Astrocyte (in vitro differentiated cells and primary cell): ENCODE results near the gene ZNF480. TPM values are rescaled to one million over a fixed set of nuclear protein-coding genes. Genes with fewer than 3 reads are reported as not detected.
"Not testable (repeated sequence)": the region's sequence is repeated elsewhere in the genome, so short reads cannot be mapped to it uniquely, and the experiment has no call there.

ENCODE experiments used
- DNase-seq: peaks from one replicate; pipeline ENCODE4 v3.0.0-alpha.2; 2010; ENCODE audit warnings: low read depth
- FAIRE-seq: peaks from 2 replicates; lab custom pipeline; 2011; peaks lifted over from hg19 to GRCh38; lab: Jason Lieb, UNC
- H2AFZ ChIP-seq: 2 replicates; pipeline ENCODE4 v1.6.0; 2012; ENCODE audit warnings: low read depth, low read length, inconsistent platforms
- H3K27ac ChIP-seq: 2 replicates; pipeline ENCODE4 v1.5.1; 2011; ENCODE audit warnings: low read depth, low read length, inconsistent platforms
- H3K27me3 ChIP-seq: 2 replicates; pipeline ENCODE4 v1.6.0; 2011; ENCODE audit warnings: low read length, inconsistent platforms; ENCODE audit not compliant: insufficient read depth
- H3K36me3 ChIP-seq: 2 replicates; pipeline ENCODE4 v1.5.1; 2011; ENCODE audit warnings: low read length, inconsistent platforms; ENCODE audit not compliant: insufficient read depth
- H3K4me1 ChIP-seq: 2 replicates; pipeline ENCODE4 v1.5.1; 2011; ENCODE audit warnings: low read length, inconsistent platforms; ENCODE audit not compliant: insufficient read depth
- H3K4me2 ChIP-seq: 2 replicates; pipeline ENCODE4 v1.6.0; 2012; ENCODE audit warnings: low read length, inconsistent platforms
- H3K4me3 ChIP-seq: 2 replicates; pipeline ENCODE4 v1.5.1; 2011; ENCODE audit warnings: low read depth, mild to moderate bottlenecking, low read length, inconsistent platforms; ENCODE audit not compliant: insufficient read depth
- H3K79me2 ChIP-seq: 2 replicates; pipeline ENCODE4 v1.6.0; 2012; ENCODE audit warnings: mild to moderate bottlenecking, low read length, inconsistent platforms; ENCODE audit not compliant: insufficient read depth
- H3K9ac ChIP-seq: 2 replicates; pipeline ENCODE4 v1.6.0; 2012; ENCODE audit warnings: mild to moderate bottlenecking, low read length, inconsistent platforms
- H3K9me3 ChIP-seq: 2 replicates; pipeline ENCODE4 v1.5.1; 2012; ENCODE audit warnings: low read depth, mild to moderate bottlenecking, low read length, inconsistent platforms; ENCODE audit not compliant: insufficient read depth
- H4K20me1 ChIP-seq: 2 replicates; pipeline ENCODE4 v1.6.0; 2012; ENCODE audit warnings: low read length, inconsistent platforms; ENCODE audit not compliant: insufficient read depth
- H3K27ac Mint-ChIP-seq: one replicate; pipeline ENCODE4 v1.8.0; 2021; ENCODE audit warnings: mild to moderate bottlenecking, mixed read lengths; ENCODE audit not compliant: unreplicated experiment
- H3K27me3 Mint-ChIP-seq: one replicate; pipeline ENCODE4 v1.8.0; 2021; ENCODE audit warnings: low read depth, mixed read lengths; ENCODE audit not compliant: unreplicated experiment
- H3K36me3 Mint-ChIP-seq: one replicate; pipeline ENCODE4 v1.8.0; 2021; ENCODE audit warnings: low read depth, mixed read lengths; ENCODE audit not compliant: unreplicated experiment
- H3K4me1 Mint-ChIP-seq: one replicate; pipeline ENCODE4 v1.8.0; 2021; ENCODE audit warnings: low read depth, mixed read lengths; ENCODE audit not compliant: unreplicated experiment
- H3K4me3 Mint-ChIP-seq: one replicate; pipeline ENCODE4 v1.8.0; 2021; ENCODE audit warnings: mild to moderate bottlenecking, moderate library complexity, mixed read lengths; ENCODE audit not compliant: unreplicated experiment
- H3K9me3 Mint-ChIP-seq: one replicate; pipeline ENCODE4 v1.8.0; 2021; ENCODE audit warnings: mild to moderate bottlenecking, mixed read lengths; ENCODE audit not compliant: unreplicated experiment
- EZH2 ChIP-seq: IDR thresholded peaks from 2 replicates; pipeline ENCODE4 v1.6.1; 2012; ENCODE audit warnings: mild to moderate bottlenecking, low read length, inconsistent platforms; ENCODE audit not compliant: insufficient read depth
- total RNA-seq: library from RNA; stranded (reverse); gene quantifications from 2 replicates; pipeline ENCODE4 v1.2.1, GENCODE V29; 2021
- TF ChIP-seq, protein P1 (sequence below): IDR thresholded peaks from 2 replicates; pipeline ENCODE4 v1.5.1; 2011; ENCODE audit warnings: low read depth, mild to moderate bottlenecking, inconsistent platforms, low read length, moderate library complexity; ENCODE audit not compliant: insufficient read depth

ZNF480 gene
- total RNA-seq, 1 donor from 2014 or later = 12.6 TPM

DNA sequence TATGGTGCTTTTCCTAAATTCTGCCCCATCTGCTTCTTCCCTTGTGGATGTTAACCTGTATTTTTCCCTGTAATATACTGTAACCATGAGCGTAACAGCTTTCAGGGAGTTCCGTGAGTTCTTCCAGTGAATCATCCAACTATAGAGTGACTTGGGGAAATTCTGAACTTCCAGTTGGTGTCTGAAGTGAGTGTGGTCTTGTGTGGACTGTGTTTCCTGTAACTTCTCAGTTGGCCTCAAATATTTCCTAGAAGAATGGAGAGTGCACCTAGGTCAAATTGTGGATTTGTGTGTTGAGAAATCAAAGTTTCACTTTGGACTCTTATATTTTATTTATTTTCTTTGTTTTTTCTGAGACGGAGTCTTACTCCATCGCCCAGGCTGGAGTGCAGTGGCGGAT is 38.5 kb upstream of the ZNF480 start:
- Histone ChIP-seq H3K9ac (no peak overlapping the region), H3K79me2 (no peaks in the 10 kb centered on the region), H4K20me1 (no peaks in the 10 kb centered on the region), H3K36me3 (no peaks in the 10 kb centered on the region), H3K9me3 (no peaks in the 10 kb centered on the region), H2AFZ (no peak overlapping the region), H3K4me2 (no peak overlapping the region), H3K27ac (no peak overlapping the region), H3K4me3 (no peak overlapping the region), H3K27me3 (no peaks in the 10 kb centered on the region), H3K4me1 (no peaks in the 10 kb centered on the region)
- H3K4me3 Mint-ChIP-seq = no peak overlapping the region
- no peak for TF ChIP-seq EZH2
- TF ChIP-seq, protein P1, sequence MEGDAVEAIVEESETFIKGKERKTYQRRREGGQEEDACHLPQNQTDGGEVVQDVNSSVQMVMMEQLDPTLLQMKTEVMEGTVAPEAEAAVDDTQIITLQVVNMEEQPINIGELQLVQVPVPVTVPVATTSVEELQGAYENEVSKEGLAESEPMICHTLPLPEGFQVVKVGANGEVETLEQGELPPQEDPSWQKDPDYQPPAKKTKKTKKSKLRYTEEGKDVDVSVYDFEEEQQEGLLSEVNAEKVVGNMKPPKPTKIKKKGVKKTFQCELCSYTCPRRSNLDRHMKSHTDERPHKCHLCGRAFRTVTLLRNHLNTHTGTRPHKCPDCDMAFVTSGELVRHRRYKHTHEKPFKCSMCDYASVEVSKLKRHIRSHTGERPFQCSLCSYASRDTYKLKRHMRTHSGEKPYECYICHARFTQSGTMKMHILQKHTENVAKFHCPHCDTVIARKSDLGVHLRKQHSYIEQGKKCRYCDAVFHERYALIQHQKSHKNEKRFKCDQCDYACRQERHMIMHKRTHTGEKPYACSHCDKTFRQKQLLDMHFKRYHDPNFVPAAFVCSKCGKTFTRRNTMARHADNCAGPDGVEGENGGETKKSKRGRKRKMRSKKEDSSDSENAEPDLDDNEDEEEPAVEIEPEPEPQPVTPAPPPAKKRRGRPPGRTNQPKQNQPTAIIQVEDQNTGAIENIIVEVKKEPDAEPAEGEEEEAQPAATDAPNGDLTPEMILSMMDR = no peak
- peak; percentile 38 for DNase-seq
- H3K36me3 Mint-ChIP-seq = peaks cover under 1% of the 10 kb centered on the region
- H3K27me3 Mint-ChIP-seq = peaks cover 2% of the 10 kb centered on the region
- no peak overlapping the region for H3K27ac Mint-ChIP-seq
- H3K4me1 Mint-ChIP-seq = no peaks in the 10 kb centered on the region
- FAIRE-seq = no peak
- H3K9me3 Mint-ChIP-seq = peaks cover 3% of the 10 kb centered on the region

GRCh38 chr19:52265556-52265955 is 31.4 kb upstream of the ZNF480 start:
- H3K9ac ChIP-seq, H3K27ac ChIP-seq, H3K36me3 ChIP-seq, FAIRE-seq, H3K4me2 ChIP-seq, DNase-seq, H3K9me3 Mint-ChIP-seq, H3K27ac Mint-ChIP-seq, H3K9me3 ChIP-seq, H2AFZ ChIP-seq, H3K36me3 Mint-ChIP-seq, H3K4me3 ChIP-seq, H3K4me1 Mint-ChIP-seq, H3K27me3 ChIP-seq, H3K4me1 ChIP-seq, H3K4me3 Mint-ChIP-seq, H4K20me1 ChIP-seq, H3K27me3 Mint-ChIP-seq: not testable (repeated sequence)
- H3K79me2 ChIP-seq = peaks cover 10% of the 10 kb centered on the region

DNA sequence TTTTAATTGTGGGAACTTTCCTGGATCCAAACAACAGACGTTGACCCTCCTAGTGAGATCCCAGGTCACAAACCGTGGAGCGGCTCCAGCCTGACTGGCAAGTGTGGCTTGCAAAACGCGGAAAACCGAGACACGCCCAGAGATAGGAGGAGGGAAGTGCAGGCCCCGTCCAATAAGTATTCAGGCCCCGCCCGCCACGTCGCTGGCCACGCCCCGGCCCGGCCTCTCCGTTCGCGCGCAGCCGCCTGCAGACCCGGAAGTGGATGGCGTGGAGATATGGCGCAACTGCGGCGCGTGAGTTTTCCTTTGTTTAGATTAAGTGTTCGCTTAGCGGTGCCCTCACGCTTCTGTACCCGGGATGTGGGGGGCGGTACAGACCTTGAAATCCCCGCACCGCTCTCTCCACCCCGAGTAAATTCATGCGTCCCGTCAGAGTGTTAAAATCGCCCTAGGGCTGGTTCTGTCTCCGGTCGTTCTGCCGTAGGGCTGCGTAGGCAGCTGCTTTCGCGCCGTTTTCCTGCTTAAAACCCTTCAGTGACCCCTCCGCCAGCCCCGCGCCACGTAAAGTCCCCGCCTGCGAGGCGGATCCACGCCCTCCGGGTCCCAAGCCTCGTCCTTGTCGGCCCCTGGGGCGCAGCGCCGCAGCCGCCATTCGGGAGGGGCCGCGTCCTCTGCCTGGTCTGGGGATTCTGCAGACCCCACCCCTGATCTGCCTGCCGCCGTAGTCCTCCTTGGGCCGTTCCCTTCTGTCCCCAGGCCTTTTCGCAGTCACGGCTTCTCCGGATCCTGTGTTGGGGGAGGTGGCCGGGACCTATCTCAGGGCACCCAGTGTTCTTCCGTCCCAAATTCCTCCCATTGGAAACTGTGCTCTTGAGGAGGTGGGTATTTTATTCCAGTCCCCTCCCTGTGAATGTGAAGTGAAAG is 27.4 kb upstream of the ZNF480 start, which contains the start of gene ZNF766:
TSS of gene ZNF766 (plus strand) at position 250 of the 924 bp plus-strand sequence. CDS start at position 277, 27 bp downstream.
- no peak for FAIRE-seq

More for the DNA sequence above, 27.4 kb upstream of the ZNF480 start, which contains the start of gene ZNF766:
- no peaks in the 10 kb centered on the region for H3K36me3 ChIP-seq
- H4K20me1 ChIP-seq = peaks cover 17% of the 10 kb centered on the region
- peaks cover 50% of the 10 kb centered on the region for H3K79me2 ChIP-seq
- no peaks in the 10 kb centered on the region for H3K4me1 ChIP-seq
- peak within 1 kb of the TSS; percentile 98 for H3K27ac ChIP-seq
- peaks cover 5% of the 10 kb centered on the region for H3K9me3 ChIP-seq
- Mint-ChIP-seq H3K27ac (peak within 1 kb of the TSS; percentile 99), H3K36me3 (peaks cover 16% of the 10 kb centered on the region), H3K27me3 (no peaks in the 10 kb centered on the region), H3K4me1 (peaks cover 14% of the 10 kb centered on the region), H3K4me3 (peak within 1 kb of the TSS; percentile 95), H3K9me3 (peaks cover 10% of the 10 kb centered on the region)
- H2AFZ ChIP-seq = peak within 1 kb of the TSS; percentile 90
- peak; percentile 88 for DNase-seq
- peak within 1 kb of the TSS; percentile 91 for H3K4me2 ChIP-seq
- H3K27me3 ChIP-seq = no peaks in the 10 kb centered on the region
- H3K4me3 ChIP-seq = peak within 1 kb of the TSS; percentile 96
- TF ChIP-seq, protein P1 = no peak
- no peak for TF ChIP-seq EZH2
- H3K9ac ChIP-seq = peak within 1 kb of the TSS; percentile 100
